PFSK-1 (cell line): ENCODE results near the gene SLC9A8.

Experiments used
- FOXP2 ChIP-seq: optimal IDR thresholded peaks from 2 replicates; pipeline ENCODE3; 2011; ENCODE audit warnings: borderline replicate concordance, control low read depth, inconsistent platforms; ENCODE audit not compliant: insufficient read depth; ENCODE audit errors: extremely low read length, extremely low read depth
- POLR2AphosphoS5 ChIP-seq: IDR thresholded peaks from 2 replicates; pipeline ENCODE4 v1.6.1; 2012; ENCODE audit warnings: low read depth, mild to moderate bottlenecking, control low read depth, low read length, moderate library complexity
- SIN3A ChIP-seq: IDR thresholded peaks from 2 replicates; pipeline ENCODE4 v1.6.1; 2012; ENCODE audit warnings: mild to moderate bottlenecking, low read length, moderate library complexity, borderline replicate concordance; ENCODE audit not compliant: insufficient read depth
- TAF1 ChIP-seq: IDR thresholded peaks from 2 replicates; pipeline ENCODE4 v1.6.1; 2012; ENCODE audit warnings: low read length, control low read depth, borderline replicate concordance; ENCODE audit not compliant: insufficient read depth
- TF ChIP-seq, protein P1 (sequence below), 2 experiments: IDR thresholded peaks; 2 replicates each; pipeline versions ENCODE4 v1.6.1 to v1.8.0; 2011 to 2012; ENCODE audit warnings: low read depth in 2 of 2, low read length in 2 of 2, control low read depth in 1 of 2, inconsistent platforms in 1 of 2, mild to moderate bottlenecking in 1 of 2, moderate library complexity in 1 of 2; ENCODE audit not compliant: insufficient read depth in 1 of 2

Gene SLC9A8

DNA sequence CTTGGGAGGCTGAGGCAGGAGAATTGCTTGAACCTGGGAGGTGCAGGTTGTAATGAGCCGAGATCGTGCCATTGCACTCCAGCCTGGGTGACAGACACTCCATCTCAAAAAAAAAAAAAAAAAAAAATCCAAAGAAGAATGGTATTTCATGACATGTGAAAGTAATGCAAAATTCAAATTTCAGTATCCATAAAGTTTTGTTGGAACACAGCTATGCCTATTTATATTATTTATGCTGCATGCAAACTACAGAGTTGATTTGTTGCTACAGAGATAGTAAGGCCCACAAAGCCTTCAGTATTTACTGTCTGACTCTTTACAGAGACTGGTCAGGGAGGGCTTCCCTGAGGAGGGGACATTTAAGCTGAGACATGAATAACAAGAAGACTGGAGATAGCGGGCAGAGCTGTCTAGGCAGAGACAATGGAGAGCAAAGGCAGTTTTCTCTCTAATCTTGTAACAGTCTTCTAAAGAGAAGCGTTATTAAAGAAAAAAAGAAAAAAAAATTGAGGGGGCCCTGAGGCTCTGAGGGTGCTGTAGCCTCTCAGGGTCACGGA is 2.7 kb upstream of the SLC9A8 start:
- TF ChIP-seq, protein P1, sequence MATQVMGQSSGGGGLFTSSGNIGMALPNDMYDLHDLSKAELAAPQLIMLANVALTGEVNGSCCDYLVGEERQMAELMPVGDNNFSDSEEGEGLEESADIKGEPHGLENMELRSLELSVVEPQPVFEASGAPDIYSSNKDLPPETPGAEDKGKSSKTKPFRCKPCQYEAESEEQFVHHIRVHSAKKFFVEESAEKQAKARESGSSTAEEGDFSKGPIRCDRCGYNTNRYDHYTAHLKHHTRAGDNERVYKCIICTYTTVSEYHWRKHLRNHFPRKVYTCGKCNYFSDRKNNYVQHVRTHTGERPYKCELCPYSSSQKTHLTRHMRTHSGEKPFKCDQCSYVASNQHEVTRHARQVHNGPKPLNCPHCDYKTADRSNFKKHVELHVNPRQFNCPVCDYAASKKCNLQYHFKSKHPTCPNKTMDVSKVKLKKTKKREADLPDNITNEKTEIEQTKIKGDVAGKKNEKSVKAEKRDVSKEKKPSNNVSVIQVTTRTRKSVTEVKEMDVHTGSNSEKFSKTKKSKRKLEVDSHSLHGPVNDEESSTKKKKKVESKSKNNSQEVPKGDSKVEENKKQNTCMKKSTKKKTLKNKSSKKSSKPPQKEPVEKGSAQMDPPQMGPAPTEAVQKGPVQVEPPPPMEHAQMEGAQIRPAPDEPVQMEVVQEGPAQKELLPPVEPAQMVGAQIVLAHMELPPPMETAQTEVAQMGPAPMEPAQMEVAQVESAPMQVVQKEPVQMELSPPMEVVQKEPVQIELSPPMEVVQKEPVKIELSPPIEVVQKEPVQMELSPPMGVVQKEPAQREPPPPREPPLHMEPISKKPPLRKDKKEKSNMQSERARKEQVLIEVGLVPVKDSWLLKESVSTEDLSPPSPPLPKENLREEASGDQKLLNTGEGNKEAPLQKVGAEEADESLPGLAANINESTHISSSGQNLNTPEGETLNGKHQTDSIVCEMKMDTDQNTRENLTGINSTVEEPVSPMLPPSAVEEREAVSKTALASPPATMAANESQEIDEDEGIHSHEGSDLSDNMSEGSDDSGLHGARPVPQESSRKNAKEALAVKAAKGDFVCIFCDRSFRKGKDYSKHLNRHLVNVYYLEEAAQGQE (IDR thresholded peaks at IDR 0.05; ENCODE audit: insufficient read depth in 1 of 2, low read depth in 2 of 2, low read length in 2 of 2): no peak
- TF ChIP-seq TAF1: no peak
- no peak for TF ChIP-seq POLR2AphosphoS5
- TF ChIP-seq SIN3A: no peak
- TF ChIP-seq FOXP2: no peak

DNA sequence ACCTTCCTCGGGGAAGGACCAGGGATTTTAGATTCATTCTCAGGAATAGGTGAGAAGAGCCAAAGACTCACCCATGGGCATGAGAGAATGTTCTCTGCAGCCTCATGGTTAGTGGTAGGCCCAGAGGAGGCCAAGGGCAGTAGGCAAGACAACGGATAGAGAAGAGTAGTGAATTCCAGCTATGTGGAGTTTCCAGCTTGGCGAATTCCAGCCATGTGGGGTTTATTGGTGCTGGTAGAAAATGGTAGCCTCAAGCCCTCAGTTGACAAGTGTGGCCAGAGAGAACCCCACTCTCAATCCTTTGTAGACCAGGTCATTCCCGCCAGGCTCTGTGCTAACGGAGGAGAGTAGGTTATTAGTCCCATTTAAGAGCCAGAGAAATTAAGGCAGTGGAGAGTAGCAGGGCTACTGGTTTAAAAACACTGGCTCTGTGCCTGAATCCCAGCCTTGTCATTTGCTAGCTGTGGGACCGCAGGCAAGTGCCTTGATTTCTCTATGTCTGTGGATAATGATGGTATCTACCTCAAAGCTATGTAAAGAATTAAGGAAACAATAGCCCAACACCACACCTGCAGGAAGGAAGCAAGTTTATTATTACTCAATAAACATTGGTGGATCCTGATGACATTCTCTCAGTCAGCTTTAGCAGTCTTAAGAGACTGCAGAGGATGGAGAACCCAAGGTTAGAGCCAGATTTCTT is 2.0 kb upstream of the SLC9A8 start:
- no peak for TF ChIP-seq POLR2AphosphoS5
- no peak for TF ChIP-seq SIN3A

DNA sequence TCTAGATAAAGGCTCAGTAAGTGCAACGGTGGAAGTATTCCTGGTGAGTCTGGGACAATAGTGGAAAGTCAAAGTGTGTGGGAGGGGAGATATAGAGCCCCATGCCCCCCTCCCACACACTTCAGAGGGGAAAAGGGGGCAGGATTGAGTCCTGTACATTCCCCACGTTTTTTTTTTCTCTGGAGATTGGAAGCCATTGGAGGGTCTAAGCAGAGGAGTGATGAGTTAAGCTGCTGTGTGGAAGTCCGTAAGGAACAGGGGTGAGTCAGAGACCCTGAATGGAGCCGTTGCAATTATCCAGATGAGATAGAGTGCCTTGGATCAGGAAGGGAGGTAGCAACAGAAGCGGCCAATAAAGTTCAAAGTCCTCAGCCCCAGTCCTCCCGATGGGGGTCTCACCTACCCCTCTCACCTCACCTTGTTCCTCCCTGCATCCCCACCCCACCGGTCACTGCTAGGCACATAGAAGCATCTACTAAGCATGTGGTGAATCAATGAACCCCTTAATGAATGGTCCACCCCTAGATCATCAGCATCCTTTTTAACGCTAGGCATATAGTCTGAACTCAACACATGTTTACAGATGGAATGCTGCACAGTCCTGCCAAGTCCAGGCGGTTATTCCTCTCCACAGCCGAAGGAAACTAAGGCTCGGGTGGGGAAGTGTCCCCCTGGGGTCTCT is 662 bp upstream of the SLC9A8 start:
- no peak for TF ChIP-seq SIN3A
- TF ChIP-seq POLR2AphosphoS5: no peak
- no peak for TF ChIP-seq TAF1
- TF ChIP-seq, protein P1 (IDR thresholded peaks at IDR 0.05; ENCODE audit: insufficient read depth in 1 of 2, low read depth in 2 of 2, low read length in 2 of 2): no peak
- TF ChIP-seq FOXP2: no peak

- TF ChIP-seq TAF1 (no peak; the same call in 1 of the 2 replicates), POLR2AphosphoS5 (no peak), SIN3A (no peak), FOXP2 (no peak)
- TF ChIP-seq, protein P1 (IDR thresholded peaks at IDR 0.05; ENCODE audit: insufficient read depth in 1 of 2, low read depth in 2 of 2, low read length in 2 of 2): no peak
Measured at GRCh38 chr20:49813305-49813974, 812 bp downstream of the SLC9A8 start.

GRCh38 chr20:49814057-49814694 is 1.5 kb downstream of the SLC9A8 start:
- no peak for TF ChIP-seq TAF1
